ENCODE measurements around the gene FHL1. TPM values are rescaled to one million over a fixed set of nuclear protein-coding genes. Genes with fewer than 3 reads are reported as not detected.

Gene FHL1
- total RNA-seq, 1 experiment from 2014 or later, result 51.8 TPM

GRCh38 chrX:136146614-136147314, 569 bp upstream of the FHL1 start:
- Histone ChIP-seq H3K4me1 (ENCODE audit: insufficient read depth, low read length) (peaks cover 12% of the 10 kb centered on the region; the same call in 1 of the 2 replicates), H3K4me3 (ENCODE audit: low read length) (peak overlapping the region; percentile 83), H2AFZ (ENCODE audit: low read length) (peak overlapping the region; percentile 98), H3K9me3 (ENCODE audit: low read length) (no peaks in the 10 kb centered on the region), H3K36me3 (ENCODE audit: low read depth, low read length) (no peaks in the 10 kb centered on the region), H3K79me2 (ENCODE audit: low read length) (peaks cover 12% of the 10 kb centered on the region), H3K9ac (ENCODE audit: low read length) (peak overlapping the region; percentile 75), H4K20me1 (ENCODE audit: low read length) (0 out of 2 replicates have a peak, but pooled peaks cover 5% of the 10 kb centered on the region), H3K4me2 (ENCODE audit: low read length) (peak overlapping the region; percentile 98), H3K27ac (ENCODE audit: low read length) (no peak overlapping the region), H3K9me2 (replicated peaks; ENCODE audit: low read length) (no peaks in the 10 kb centered on the region), H3F3A (ENCODE audit: low read length, unreplicated experiment) (no peaks in the 10 kb centered on the region), H3K27me3 (ENCODE audit: low read length) (no peaks in the 10 kb centered on the region)
- BruUV-seq (replicated peaks), result TSS peak; percentile 81
- DNase-seq (peak; percentile 7), ATAC-seq (peak; percentile 61)
- TF ChIP-seq EZH2phosphoT487 (IDR thresholded peaks at IDR 0.05; ENCODE audit: borderline replicate concordance, low read length), result peak; percentile 61
- TF ChIP-seq EZH2 (IDR thresholded peaks at IDR 0.05; ENCODE audit: low read length, unreplicated experiment), result no peak
- TF ChIP-seq CTCF (conservative IDR thresholded peaks at IDR 0.05; ENCODE audit: low read depth, low read length), result no peak
- intact Hi-C loops (cut with micrococcal nuclease), result no loop called here
- CTCF ChIA-PET, result no interaction called here
- POLR2A ChIA-PET (ENCODE audit: unreplicated experiment), result no interaction called here

GRCh38 chrX:136147976-136148375, 643 bp downstream of the FHL1 start:
- ChIA-PET CTCF (interaction anchor here (0.6 kb wide), 1 partner anchor 343 kb away, joined by 4 read pairs; no protein-coding TSS in a partner anchor), POLR2A (ENCODE audit: unreplicated experiment) (no interaction called here)
- no peak overlapping the region for H3K27ac ChIP-seq (ENCODE audit: low read length)
- H3K4me1 ChIP-seq (ENCODE audit: insufficient read depth, low read length), result peaks cover 12% of the 10 kb centered on the region; the same call in 1 of the 2 replicates
- H2AFZ ChIP-seq (ENCODE audit: low read length), result peak overlapping the region; percentile 75
- H3K9me3 ChIP-seq (ENCODE audit: low read length), result no peaks in the 10 kb centered on the region
- H3K9me2 ChIP-seq (replicated peaks; ENCODE audit: low read length), result no peaks in the 10 kb centered on the region
- H3K4me2 ChIP-seq (ENCODE audit: low read length), result peak overlapping the region; percentile 82
- H3K36me3 ChIP-seq (ENCODE audit: low read depth, low read length), result no peaks in the 10 kb centered on the region
- no peak for TF ChIP-seq CTCF (conservative IDR thresholded peaks at IDR 0.05; ENCODE audit: low read depth, low read length)
- TF ChIP-seq EZH2 (IDR thresholded peaks at IDR 0.05; ENCODE audit: low read length, unreplicated experiment), result no peak
- no peak for TF ChIP-seq EZH2phosphoT487 (IDR thresholded peaks at IDR 0.05; ENCODE audit: borderline replicate concordance, low read length)
- no TSS peak for BruUV-seq (replicated peaks)
- H3K79me2 ChIP-seq (ENCODE audit: low read length), result peaks cover 15% of the 10 kb centered on the region
- ATAC-seq, result no peak
- H3K27me3 ChIP-seq (ENCODE audit: low read length), result no peaks in the 10 kb centered on the region
- no peak for DNase-seq
- no peaks in the 10 kb centered on the region for H3F3A ChIP-seq (ENCODE audit: low read length, unreplicated experiment)
- H3K9ac ChIP-seq (ENCODE audit: low read length), result peak overlapping the region; percentile 73
- intact Hi-C loops (cut with micrococcal nuclease), result no loop called here
- H4K20me1 ChIP-seq (ENCODE audit: low read length), result 0 out of 2 replicates have a peak, but pooled peaks cover 5% of the 10 kb centered on the region
- H3K4me3 ChIP-seq (ENCODE audit: low read length), result peak overlapping the region; percentile 72

- DNase-seq (no peak), ATAC-seq (no peak)
- no peak overlapping the region for H3K27ac ChIP-seq (ENCODE audit: low read length)
- no peak overlapping the region for H3K4me3 ChIP-seq (ENCODE audit: low read length)
- intact Hi-C loops (cut with micrococcal nuclease), result no loop called here
- H3K79me2 ChIP-seq (ENCODE audit: low read length), result peaks cover 15% of the 10 kb centered on the region
- POLR2A ChIA-PET (ENCODE audit: unreplicated experiment), result no interaction called here
- H3K36me3 ChIP-seq (ENCODE audit: low read depth, low read length), result no peaks in the 10 kb centered on the region
- no peak overlapping the region for H3K9ac ChIP-seq (ENCODE audit: low read length)
- H3K4me2 ChIP-seq (ENCODE audit: low read length), result peak overlapping the region; percentile 82; the same call in 1 of the 2 replicates
- no peaks in the 10 kb centered on the region for H3K27me3 ChIP-seq (ENCODE audit: low read length)
- TSS peak; percentile 61 for BruUV-seq (replicated peaks)
- 0 out of 2 replicates have a peak, but pooled peaks cover 5% of the 10 kb centered on the region for H4K20me1 ChIP-seq (ENCODE audit: low read length)
- no peaks in the 10 kb centered on the region for H3F3A ChIP-seq (ENCODE audit: low read length, unreplicated experiment)
- CTCF ChIA-PET, result no interaction called here
- H3K9me2 ChIP-seq (replicated peaks; ENCODE audit: low read length), result no peaks in the 10 kb centered on the region
- H3K9me3 ChIP-seq (ENCODE audit: low read length), result no peaks in the 10 kb centered on the region
- no peak for TF ChIP-seq EZH2phosphoT487 (IDR thresholded peaks at IDR 0.05; ENCODE audit: borderline replicate concordance, low read length)
- TF ChIP-seq CTCF (conservative IDR thresholded peaks at IDR 0.05; ENCODE audit: low read depth, low read length), result no peak
- TF ChIP-seq EZH2 (IDR thresholded peaks at IDR 0.05; ENCODE audit: low read length, unreplicated experiment), result no peak
- peaks cover 12% of the 10 kb centered on the region; the same call in 1 of the 2 replicates for H3K4me1 ChIP-seq (ENCODE audit: insufficient read depth, low read length)
- no peak overlapping the region for H2AFZ ChIP-seq (ENCODE audit: low read length)
Measured at GRCh38 chrX:136148391-136148790, 1.1 kb downstream of the FHL1 start.

All from PC-3 (cell line).